Measurements from ENCODE around the gene CST9L. TPM values are rescaled to one million over a fixed set of nuclear protein-coding genes. Genes with fewer than 3 reads are reported as not detected.

CST9L gene
- total and polyA plus RNA-seq, 10 of the 15 experiments (the other 5 are each of a cell fraction or from before 2014, with no cell fraction given) = not detected

- TF ChIP-seq EP300 (IDR thresholded peaks at IDR 0.05; ENCODE audit: borderline replicate concordance in 1 of 2, control insufficient read depth in 1 of 2, low read depth in 2 of 2, low read length in 2 of 2) (no peak), SPI1 (IDR thresholded peaks at IDR 0.05; ENCODE audit: borderline replicate concordance, insufficient read depth, low read depth, low read length) (no peak), STAT3 (IDR thresholded peaks at IDR 0.05; ENCODE audit: low read depth, low read length) (no peak), TCF3 (IDR thresholded peaks at IDR 0.05; ENCODE audit: borderline replicate concordance, insufficient read depth, low read depth, low read length) (no peak), KAT2A (conservative IDR thresholded peaks at IDR 0.05; ENCODE audit: control insufficient read depth, low read depth, low read length) (no peak), CBX3 (IDR thresholded peaks at IDR 0.05; ENCODE audit: borderline replicate concordance, low read depth) (no peak), MLLT1 (IDR thresholded peaks at IDR 0.05) (no peak)
- TF ChIP-seq, protein P1, sequence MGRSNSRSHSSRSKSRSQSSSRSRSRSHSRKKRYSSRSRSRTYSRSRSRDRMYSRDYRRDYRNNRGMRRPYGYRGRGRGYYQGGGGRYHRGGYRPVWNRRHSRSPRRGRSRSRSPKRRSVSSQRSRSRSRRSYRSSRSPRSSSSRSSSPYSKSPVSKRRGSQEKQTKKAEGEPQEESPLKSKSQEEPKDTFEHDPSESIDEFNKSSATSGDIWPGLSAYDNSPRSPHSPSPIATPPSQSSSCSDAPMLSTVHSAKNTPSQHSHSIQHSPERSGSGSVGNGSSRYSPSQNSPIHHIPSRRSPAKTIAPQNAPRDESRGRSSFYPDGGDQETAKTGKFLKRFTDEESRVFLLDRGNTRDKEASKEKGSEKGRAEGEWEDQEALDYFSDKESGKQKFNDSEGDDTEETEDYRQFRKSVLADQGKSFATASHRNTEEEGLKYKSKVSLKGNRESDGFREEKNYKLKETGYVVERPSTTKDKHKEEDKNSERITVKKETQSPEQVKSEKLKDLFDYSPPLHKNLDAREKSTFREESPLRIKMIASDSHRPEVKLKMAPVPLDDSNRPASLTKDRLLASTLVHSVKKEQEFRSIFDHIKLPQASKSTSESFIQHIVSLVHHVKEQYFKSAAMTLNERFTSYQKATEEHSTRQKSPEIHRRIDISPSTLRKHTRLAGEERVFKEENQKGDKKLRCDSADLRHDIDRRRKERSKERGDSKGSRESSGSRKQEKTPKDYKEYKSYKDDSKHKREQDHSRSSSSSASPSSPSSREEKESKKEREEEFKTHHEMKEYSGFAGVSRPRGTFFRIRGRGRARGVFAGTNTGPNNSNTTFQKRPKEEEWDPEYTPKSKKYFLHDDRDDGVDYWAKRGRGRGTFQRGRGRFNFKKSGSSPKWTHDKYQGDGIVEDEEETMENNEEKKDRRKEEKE (IDR thresholded peaks at IDR 0.05) = no peak
These were observed 6.7 kb upstream of the CST9L start (continued) for GRCh38 chr20:23574977-23575376.
